Measurements from ENCODE around the gene CCDC120.

Gene CCDC120

GRCh38 chrX:49102190-49102589 lies 43.4 kb downstream of the CCDC120 start:
- no peak for DNase-seq

GRCh38 chrX:49103637-49104036 lies 44.8 kb downstream of the CCDC120 start:
- DNase-seq: no peak

- DNase-seq: no peak
Measured at GRCh38 chrX:49106296-49106695, 47.5 kb downstream of the CCDC120 start.

DNA sequence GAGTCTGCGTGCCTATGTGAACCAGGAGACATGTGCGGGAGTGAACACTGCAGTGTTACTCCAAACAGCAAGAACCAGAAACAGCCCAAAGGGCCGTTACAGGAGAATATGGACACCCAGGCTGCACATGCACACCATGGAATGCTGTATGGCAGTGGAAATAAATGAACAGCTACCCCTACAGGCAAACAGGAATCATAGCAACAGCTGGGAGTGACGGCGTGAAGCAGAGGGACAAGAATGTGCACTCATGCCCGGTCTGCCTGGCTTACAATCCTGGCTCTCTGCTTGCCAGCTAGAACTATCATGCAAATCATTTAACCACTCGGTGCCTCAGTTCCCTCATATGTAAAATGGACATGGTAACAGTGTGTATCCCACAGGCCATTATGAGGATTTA lies 48.1 kb downstream of the CCDC120 start:
- no peak for DNase-seq

- DNase-seq: no peak
Measured at GRCh38 chrX:49108641-49109040, 49.8 kb downstream of the CCDC120 start.

- no peak for DNase-seq
Measured at GRCh38 chrX:49110417-49110816, 51.6 kb downstream of the CCDC120 start.

- DNase-seq: no peak
Measured at GRCh38 chrX:49111791-49112190, 53.0 kb downstream of the CCDC120 start.

- DNase-seq: no peak
Measured at GRCh38 chrX:49116076-49116475, 57.3 kb downstream of the CCDC120 start.

DNA sequence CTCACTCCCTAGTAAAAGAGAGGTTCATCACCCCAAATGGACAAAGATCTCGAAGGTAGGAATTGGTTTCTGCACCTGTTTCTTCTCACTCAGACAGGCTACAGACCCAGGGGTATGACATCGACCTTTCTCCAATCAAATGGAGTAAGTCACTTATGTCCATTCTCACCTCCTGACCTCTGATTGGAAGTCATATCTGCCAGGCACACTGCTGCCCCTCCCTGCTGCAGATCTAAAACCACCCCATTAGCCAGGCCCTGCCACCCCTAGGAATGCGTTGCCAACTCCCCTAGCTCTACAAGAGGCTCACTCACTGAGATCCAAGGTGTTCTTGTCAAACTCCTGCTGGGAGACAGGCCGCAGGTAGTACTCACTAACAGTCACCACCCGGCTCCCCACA lies 57.9 kb downstream of the CCDC120 start:
- no peak for DNase-seq

DNA sequence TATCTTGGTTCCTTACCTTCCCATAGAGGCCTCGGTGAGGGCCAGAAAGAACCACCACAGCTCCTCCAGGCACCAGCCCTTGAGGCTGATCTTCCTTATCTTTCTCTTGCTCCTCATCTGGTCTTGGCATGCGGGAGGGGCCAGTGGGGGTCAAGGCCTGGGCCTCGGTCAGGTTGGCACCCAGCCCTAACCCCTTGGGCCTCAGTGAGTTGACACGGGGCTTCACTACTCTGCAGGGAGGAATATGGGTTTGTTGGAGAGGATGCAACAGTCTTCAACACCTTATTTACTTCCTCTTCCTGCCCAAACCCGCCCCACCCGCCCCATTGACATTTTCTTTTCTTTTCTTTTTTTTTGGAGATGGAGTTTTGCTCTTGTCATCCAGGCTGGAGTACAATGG lies 58.8 kb downstream of the CCDC120 start:
- no peak for DNase-seq

All from NCI-H187 treated with DMSO at 0.1 percent for 48 hours (cell line).